Activated naive CD8-positive, alpha-beta T cell treated with anti-CD3 and anti-CD28 coated beads for 36 hours (primary cell): ENCODE data around the gene PAK5. TPM values are rescaled to one million over a fixed set of nuclear protein-coding genes. Genes with fewer than 3 reads are reported as not detected.

Experiments used
- DNase-seq: peaks from one replicate; pipeline ENCODE4 v3.0.0; 2021
- H3K27ac Mint-ChIP-seq: one replicate; pipeline ENCODE4 v1.8.0; 2022; ENCODE audit warnings: mild to moderate bottlenecking, moderate library complexity, mixed read lengths
- H3K27me3 Mint-ChIP-seq: one replicate; pipeline ENCODE4 v1.8.0; 2022; ENCODE audit warnings: mild to moderate bottlenecking, mixed read lengths
- H3K36me3 Mint-ChIP-seq: one replicate; pipeline ENCODE4 v1.8.0; 2021; ENCODE audit warnings: mild to moderate bottlenecking, mixed read lengths
- H3K4me1 Mint-ChIP-seq: one replicate; pipeline ENCODE4 v1.8.0; 2021; ENCODE audit warnings: mixed read lengths
- H3K4me3 Mint-ChIP-seq: one replicate; pipeline ENCODE4 v1.8.0; 2022; ENCODE audit warnings: mild to moderate bottlenecking, moderate library complexity, mixed read lengths
- H3K9me3 Mint-ChIP-seq: one replicate; pipeline ENCODE4 v1.8.0; 2022; ENCODE audit warnings: mixed read lengths
- total RNA-seq, 2 experiments: library from RNA; stranded (reverse); gene quantifications; one replicate each; pipeline ENCODE4 v1.2.3, GENCODE V29; 2021

The PAK5 gene
- total RNA-seq, 2 experiments from 2014 or later: not detected

GRCh38 chr20:9508240-9508661 lies 330.6 kb downstream of the PAK5 start:
- peaks cover 62% of the 10 kb centered on the region for H3K27me3 Mint-ChIP-seq
- H3K4me3 Mint-ChIP-seq: no peak overlapping the region
- H3K4me1 Mint-ChIP-seq: no peaks in the 10 kb centered on the region
- no peaks in the 10 kb centered on the region for H3K9me3 Mint-ChIP-seq
- DNase-seq: no peak
- H3K27ac Mint-ChIP-seq: no peak overlapping the region
- no peaks in the 10 kb centered on the region for H3K36me3 Mint-ChIP-seq

GRCh38 chr20:9507544-9508239 lies 331.2 kb downstream of the PAK5 start:
- Mint-ChIP-seq H3K36me3 (no peaks in the 10 kb centered on the region), H3K4me3 (no peak overlapping the region), H3K27me3 (peaks cover 59% of the 10 kb centered on the region), H3K9me3 (no peaks in the 10 kb centered on the region), H3K4me1 (no peaks in the 10 kb centered on the region), H3K27ac (no peak overlapping the region)
- no peak for DNase-seq

GRCh38 chr20:9506964-9507369 lies 331.9 kb downstream of the PAK5 start:
- Mint-ChIP-seq H3K36me3 (no peaks in the 10 kb centered on the region), H3K27me3 (peaks cover 58% of the 10 kb centered on the region), H3K9me3 (no peaks in the 10 kb centered on the region), H3K4me1 (no peaks in the 10 kb centered on the region), H3K4me3 (no peak overlapping the region), H3K27ac (no peak overlapping the region)
- DNase-seq: no peak

- Mint-ChIP-seq H3K36me3 (no peaks in the 10 kb centered on the region), H3K4me3 (no peak overlapping the region), H3K27ac (no peak overlapping the region), H3K27me3 (peaks cover 53% of the 10 kb centered on the region), H3K9me3 (no peaks in the 10 kb centered on the region), H3K4me1 (no peaks in the 10 kb centered on the region)
- no peak for DNase-seq
These were observed 332.5 kb downstream of the PAK5 start for GRCh38 chr20:9506280-9506821.

GRCh38 chr20:9503526-9504245 lies 335.2 kb downstream of the PAK5 start:
- H3K27me3 Mint-ChIP-seq: peaks cover 32% of the 10 kb centered on the region

GRCh38 chr20:9501473-9501872 lies 337.4 kb downstream of the PAK5 start:
- Mint-ChIP-seq H3K4me1 (no peaks in the 10 kb centered on the region), H3K4me3 (no peak overlapping the region), H3K27me3 (peaks cover 13% of the 10 kb centered on the region), H3K36me3 (no peaks in the 10 kb centered on the region), H3K27ac (no peak overlapping the region), H3K9me3 (no peaks in the 10 kb centered on the region)
- DNase-seq: no peak

More at GRCh38 chr20:9503526-9504245, 335.2 kb downstream of the PAK5 start:
- Mint-ChIP-seq H3K27ac (no peak overlapping the region), H3K9me3 (no peaks in the 10 kb centered on the region), H3K4me3 (no peak overlapping the region), H3K4me1 (no peaks in the 10 kb centered on the region), H3K36me3 (no peaks in the 10 kb centered on the region)
- no peak for DNase-seq

GRCh38 chr20:9500121-9500520 lies 338.8 kb downstream of the PAK5 start:
- H3K4me3 Mint-ChIP-seq: no peak overlapping the region
- H3K4me1 Mint-ChIP-seq: no peaks in the 10 kb centered on the region
- no peaks in the 10 kb centered on the region for H3K9me3 Mint-ChIP-seq
- peaks cover 5% of the 10 kb centered on the region for H3K27me3 Mint-ChIP-seq
- no peak for DNase-seq
- no peaks in the 10 kb centered on the region for H3K36me3 Mint-ChIP-seq
- no peak overlapping the region for H3K27ac Mint-ChIP-seq

- no peaks in the 10 kb centered on the region for H3K36me3 Mint-ChIP-seq
- no peaks in the 10 kb centered on the region for H3K4me1 Mint-ChIP-seq
- no peak overlapping the region for H3K4me3 Mint-ChIP-seq
- H3K27ac Mint-ChIP-seq: no peak overlapping the region
- no peaks in the 10 kb centered on the region for H3K9me3 Mint-ChIP-seq
- no peak for DNase-seq
- H3K27me3 Mint-ChIP-seq: peaks cover 5% of the 10 kb centered on the region
These were observed 339.6 kb downstream of the PAK5 start for GRCh38 chr20:9499126-9499899.

GRCh38 chr20:9498322-9498721 lies 340.6 kb downstream of the PAK5 start:
- Mint-ChIP-seq H3K36me3 (no peaks in the 10 kb centered on the region), H3K4me1 (no peaks in the 10 kb centered on the region), H3K27me3 (peaks cover 5% of the 10 kb centered on the region), H3K27ac (no peak overlapping the region), H3K9me3 (no peaks in the 10 kb centered on the region), H3K4me3 (no peak overlapping the region)
- DNase-seq: no peak

- H3K4me1 Mint-ChIP-seq: no peaks in the 10 kb centered on the region
- no peaks in the 10 kb centered on the region for H3K9me3 Mint-ChIP-seq
- H3K4me3 Mint-ChIP-seq: no peak overlapping the region
- no peak overlapping the region for H3K27ac Mint-ChIP-seq
- DNase-seq: no peak
- no peaks in the 10 kb centered on the region for H3K36me3 Mint-ChIP-seq
- H3K27me3 Mint-ChIP-seq: peaks cover under 1% of the 10 kb centered on the region
These were observed 342.7 kb downstream of the PAK5 start for GRCh38 chr20:9496155-9496554.

- no peak overlapping the region for H3K27ac Mint-ChIP-seq
- no peak overlapping the region for H3K4me3 Mint-ChIP-seq
- H3K27me3 Mint-ChIP-seq: peaks cover 4% of the 10 kb centered on the region
- no peak for DNase-seq
- no peaks in the 10 kb centered on the region for H3K4me1 Mint-ChIP-seq
- H3K9me3 Mint-ChIP-seq: no peaks in the 10 kb centered on the region
- no peaks in the 10 kb centered on the region for H3K36me3 Mint-ChIP-seq
These were observed 343.2 kb downstream of the PAK5 start for GRCh38 chr20:9495701-9496100.

- Mint-ChIP-seq H3K9me3 (no peaks in the 10 kb centered on the region), H3K4me1 (no peaks in the 10 kb centered on the region), H3K4me3 (no peak overlapping the region), H3K36me3 (no peaks in the 10 kb centered on the region), H3K27ac (no peak overlapping the region), H3K27me3 (peaks cover 4% of the 10 kb centered on the region)
- no peak for DNase-seq
These were observed 345.1 kb downstream of the PAK5 start for GRCh38 chr20:9493803-9494202.

GRCh38 chr20:9492067-9492466 lies 346.8 kb downstream of the PAK5 start:
- no peaks in the 10 kb centered on the region for H3K9me3 Mint-ChIP-seq
- H3K4me1 Mint-ChIP-seq: no peaks in the 10 kb centered on the region
- no peak overlapping the region for H3K4me3 Mint-ChIP-seq
- no peak overlapping the region for H3K27ac Mint-ChIP-seq
- no peak for DNase-seq
- peaks cover 4% of the 10 kb centered on the region for H3K27me3 Mint-ChIP-seq
- no peaks in the 10 kb centered on the region for H3K36me3 Mint-ChIP-seq

- DNase-seq: no peak
- H3K27me3 Mint-ChIP-seq: peaks cover 4% of the 10 kb centered on the region
- H3K36me3 Mint-ChIP-seq: no peaks in the 10 kb centered on the region
- no peaks in the 10 kb centered on the region for H3K9me3 Mint-ChIP-seq
- H3K4me1 Mint-ChIP-seq: no peaks in the 10 kb centered on the region
- H3K4me3 Mint-ChIP-seq: no peak overlapping the region
- H3K27ac Mint-ChIP-seq: no peak overlapping the region
These were observed 347.6 kb downstream of the PAK5 start for GRCh38 chr20:9491324-9491723.

- Mint-ChIP-seq H3K4me3 (no peak overlapping the region), H3K4me1 (no peaks in the 10 kb centered on the region), H3K27ac (no peak overlapping the region), H3K36me3 (no peaks in the 10 kb centered on the region), H3K9me3 (no peaks in the 10 kb centered on the region), H3K27me3 (peaks cover 4% of the 10 kb centered on the region)
- no peak for DNase-seq
These were observed 348.2 kb downstream of the PAK5 start for GRCh38 chr20:9490631-9491030.
